DOHH2 (cell line): ENCODE results near the gene SLC49A4.

Experiments used
- CTCF ChIP-seq: fragments of 200-600 bp; sonication (generic); IDR thresholded peaks from one replicate; pipeline ENCODE4 v1.5.1; 2014; ENCODE audit warnings: antibody characterized with exemption, mild to moderate bottlenecking, low read depth, low read length; ENCODE audit not compliant: poor library complexity, severe bottlenecking
- EZH2phosphoT487 ChIP-seq: fragments of 200-600 bp; sonication (generic); IDR thresholded peaks from 2 replicates; pipeline ENCODE4 v1.6.1; 2017; ENCODE audit warnings: borderline replicate concordance, mild to moderate bottlenecking, antibody characterized with exemption, low read length, moderate library complexity, mixed read lengths

DNA sequence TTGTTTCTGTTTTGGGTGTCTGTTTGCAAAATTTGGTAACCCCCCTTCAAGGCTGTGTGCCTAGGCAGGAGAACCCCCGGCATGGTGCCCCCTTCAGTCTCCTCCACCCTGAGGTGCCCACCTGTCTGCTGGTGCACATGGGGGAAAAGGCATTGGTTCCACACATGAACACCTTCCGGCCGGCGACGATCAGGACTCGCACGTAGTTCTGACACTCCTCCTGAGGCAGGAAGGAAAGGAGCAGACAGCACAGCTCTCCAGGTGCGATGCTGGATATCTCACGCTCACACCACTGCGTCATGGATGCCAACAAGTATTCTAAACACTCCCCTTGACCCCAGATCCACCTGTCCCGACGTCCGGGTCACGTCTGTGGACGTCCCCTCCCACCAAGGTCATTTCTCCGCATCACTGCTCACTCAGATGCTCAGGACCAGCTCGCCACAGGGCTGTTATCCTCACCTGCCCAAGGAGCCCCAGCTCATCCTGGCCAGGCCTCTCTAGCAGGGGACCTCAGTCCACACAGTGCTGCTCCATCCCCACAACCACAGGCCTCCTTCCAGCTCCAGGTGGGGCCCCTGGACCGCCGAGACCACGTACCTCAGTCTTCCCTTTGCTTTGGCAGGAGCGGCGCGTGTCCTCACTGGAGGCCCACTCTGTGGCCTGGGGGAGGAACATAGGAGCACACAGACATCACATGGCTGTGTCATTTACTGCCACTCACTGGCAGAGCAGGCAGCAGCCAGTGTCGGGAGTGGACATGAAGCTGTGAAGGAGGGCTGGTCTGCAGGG lies 133.7 kb downstream of the SLC49A4 start:
- TF ChIP-seq CTCF = no peak
- TF ChIP-seq EZH2phosphoT487 = no peak
